ENCODE measurements around the gene POLR3GL. TPM values are rescaled to one million over a fixed set of nuclear protein-coding genes. Genes with fewer than 3 reads are reported as not detected.

Gene POLR3GL
- total and polyA plus RNA-seq, 2 donors (not counting 1 experiment from before 2014, with no cell fraction given) = 23.3 to 23.8 TPM

- H3K79me2 ChIP-seq (ENCODE audit: control insufficient read depth, insufficient read depth, low read length) = no peaks in the 10 kb centered on the region
- DNase-seq (ENCODE audit: low read depth in 2 of 2) = no peak
- H3K4me1 ChIP-seq (ENCODE audit: control insufficient read depth, extremely low read depth, insufficient read depth, low read length) = no peaks in the 10 kb centered on the region
- TF ChIP-seq, protein P1, sequence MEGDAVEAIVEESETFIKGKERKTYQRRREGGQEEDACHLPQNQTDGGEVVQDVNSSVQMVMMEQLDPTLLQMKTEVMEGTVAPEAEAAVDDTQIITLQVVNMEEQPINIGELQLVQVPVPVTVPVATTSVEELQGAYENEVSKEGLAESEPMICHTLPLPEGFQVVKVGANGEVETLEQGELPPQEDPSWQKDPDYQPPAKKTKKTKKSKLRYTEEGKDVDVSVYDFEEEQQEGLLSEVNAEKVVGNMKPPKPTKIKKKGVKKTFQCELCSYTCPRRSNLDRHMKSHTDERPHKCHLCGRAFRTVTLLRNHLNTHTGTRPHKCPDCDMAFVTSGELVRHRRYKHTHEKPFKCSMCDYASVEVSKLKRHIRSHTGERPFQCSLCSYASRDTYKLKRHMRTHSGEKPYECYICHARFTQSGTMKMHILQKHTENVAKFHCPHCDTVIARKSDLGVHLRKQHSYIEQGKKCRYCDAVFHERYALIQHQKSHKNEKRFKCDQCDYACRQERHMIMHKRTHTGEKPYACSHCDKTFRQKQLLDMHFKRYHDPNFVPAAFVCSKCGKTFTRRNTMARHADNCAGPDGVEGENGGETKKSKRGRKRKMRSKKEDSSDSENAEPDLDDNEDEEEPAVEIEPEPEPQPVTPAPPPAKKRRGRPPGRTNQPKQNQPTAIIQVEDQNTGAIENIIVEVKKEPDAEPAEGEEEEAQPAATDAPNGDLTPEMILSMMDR (conservative IDR thresholded peaks at IDR 0.05 in 1 of 2, IDR thresholded peaks at IDR 0.05 in 1 of 2; ENCODE audit: low read depth in 1 of 2, low read length in 2 of 2) = no peak
- TF ChIP-seq EZH2 (IDR thresholded peaks at IDR 0.05; ENCODE audit: low read length, missing control alignments) = no peak
- no peak overlapping the region for H2AFZ ChIP-seq (ENCODE audit: low read length)
- no peak overlapping the region for H3K9ac ChIP-seq (ENCODE audit: insufficient read depth, low read length)
- H3K4me3 ChIP-seq (replicated peaks in 1 of 4; ENCODE audit: control extremely low read depth in 1 of 4, insufficient read depth in 1 of 4, low read depth in 3 of 4, low read length in 4 of 4) = no peak overlapping the region
- peaks cover 24% of the 10 kb centered on the region for H3K27me3 ChIP-seq (ENCODE audit: control insufficient read depth, insufficient read depth, low read length)
- H3K4me2 ChIP-seq (ENCODE audit: extremely low read depth, insufficient read depth, low read length) = no peak overlapping the region
- H4K20me1 ChIP-seq (ENCODE audit: control insufficient read depth, extremely low read depth, insufficient read depth, low read length) = no peaks in the 10 kb centered on the region
- H3K27ac ChIP-seq (ENCODE audit: insufficient read depth, low read length) = no peak overlapping the region
- no peaks in the 10 kb centered on the region for H3K36me3 ChIP-seq (ENCODE audit: control insufficient read depth, insufficient read depth, low read length)
- no peaks in the 10 kb centered on the region for H3K9me3 ChIP-seq (ENCODE audit: control insufficient read depth, insufficient read depth, low read depth, low read length)
Measured at GRCh38 chr1:146020058-146021049, 55.9 kb downstream of the POLR3GL start.

DNA sequence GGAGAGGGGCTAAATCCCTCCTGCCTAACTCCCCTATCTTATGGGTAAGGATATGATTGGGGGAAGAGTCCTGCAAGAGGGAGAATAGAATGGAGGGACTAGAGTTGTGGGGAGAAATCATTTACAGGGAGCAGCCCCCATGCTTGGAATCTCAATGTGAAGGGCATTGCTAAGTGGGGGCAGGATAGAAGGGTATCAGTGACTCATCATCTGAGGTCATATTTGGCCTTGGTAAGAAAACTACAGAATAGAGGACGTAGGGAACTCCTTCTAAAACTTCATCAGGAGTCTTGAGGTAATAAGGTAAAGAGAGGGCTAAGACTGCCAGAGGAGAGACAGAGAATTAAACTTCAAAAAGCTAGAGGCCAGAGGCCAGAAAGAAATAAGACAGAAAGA lies 56.6 kb downstream of the POLR3GL start:
- DNase-seq (ENCODE audit: low read depth in 2 of 2) = no peak
- Histone ChIP-seq H3K9me3 (ENCODE audit: control insufficient read depth, insufficient read depth, low read depth, low read length) (no peaks in the 10 kb centered on the region), H3K36me3 (ENCODE audit: control insufficient read depth, insufficient read depth, low read length) (no peaks in the 10 kb centered on the region), H3K27me3 (ENCODE audit: control insufficient read depth, insufficient read depth, low read length) (peaks cover 24% of the 10 kb centered on the region), H2AFZ (ENCODE audit: low read length) (no peak overlapping the region), H3K9ac (ENCODE audit: insufficient read depth, low read length) (no peak overlapping the region), H3K4me3 (replicated peaks in 1 of 4; ENCODE audit: control extremely low read depth in 1 of 4, insufficient read depth in 1 of 4, low read depth in 3 of 4, low read length in 4 of 4) (no peak overlapping the region), H3K4me2 (ENCODE audit: extremely low read depth, insufficient read depth, low read length) (no peak overlapping the region), H3K79me2 (ENCODE audit: control insufficient read depth, insufficient read depth, low read length) (no peaks in the 10 kb centered on the region), H3K4me1 (ENCODE audit: control insufficient read depth, extremely low read depth, insufficient read depth, low read length) (no peaks in the 10 kb centered on the region), H3K27ac (ENCODE audit: insufficient read depth, low read length) (no peak overlapping the region), H4K20me1 (ENCODE audit: control insufficient read depth, extremely low read depth, insufficient read depth, low read length) (no peaks in the 10 kb centered on the region)
- TF ChIP-seq, protein P1 (conservative IDR thresholded peaks at IDR 0.05 in 1 of 2, IDR thresholded peaks at IDR 0.05 in 1 of 2; ENCODE audit: low read depth in 1 of 2, low read length in 2 of 2) = no peak
- no peak for TF ChIP-seq EZH2 (IDR thresholded peaks at IDR 0.05; ENCODE audit: low read length, missing control alignments)

GRCh38 chr1:146021622-146022402 lies 57.3 kb downstream of the POLR3GL start, which contains the start of gene HJV:
HJV (minus strand) TSS chr1:146021735; CDS start chr1:146020231, 1,504 bp downstream.
- Histone ChIP-seq H3K4me2 (ENCODE audit: extremely low read depth, insufficient read depth, low read length) (no peak within 1 kb of the TSS), H3K4me1 (ENCODE audit: control insufficient read depth, extremely low read depth, insufficient read depth, low read length) (no peaks in the 10 kb centered on the region), H3K4me3 (replicated peaks in 1 of 4; ENCODE audit: control extremely low read depth in 1 of 4, insufficient read depth in 1 of 4, low read depth in 3 of 4, low read length in 4 of 4) (no peak within 1 kb of the TSS), H3K9me3 (ENCODE audit: control insufficient read depth, insufficient read depth, low read depth, low read length) (no peaks in the 10 kb centered on the region), H4K20me1 (ENCODE audit: control insufficient read depth, extremely low read depth, insufficient read depth, low read length) (no peaks in the 10 kb centered on the region), H3K27ac (ENCODE audit: insufficient read depth, low read length) (no peak within 1 kb of the TSS), H3K36me3 (ENCODE audit: control insufficient read depth, insufficient read depth, low read length) (no peaks in the 10 kb centered on the region), H3K27me3 (ENCODE audit: control insufficient read depth, insufficient read depth, low read length) (peaks cover 24% of the 10 kb centered on the region), H2AFZ (ENCODE audit: low read length) (no peak within 1 kb of the TSS), H3K79me2 (ENCODE audit: control insufficient read depth, insufficient read depth, low read length) (no peaks in the 10 kb centered on the region), H3K9ac (ENCODE audit: insufficient read depth, low read length) (no peak within 1 kb of the TSS)
- DNase-seq (ENCODE audit: low read depth in 2 of 2) = no peak
- TF ChIP-seq EZH2 (IDR thresholded peaks at IDR 0.05; ENCODE audit: low read length, missing control alignments) = no peak
- TF ChIP-seq, protein P1 (conservative IDR thresholded peaks at IDR 0.05 in 1 of 2, IDR thresholded peaks at IDR 0.05 in 1 of 2; ENCODE audit: low read depth in 1 of 2, low read length in 2 of 2) = no peak
